GM12878 (cell line): ENCODE results near the gene CCDC71. TPM values are rescaled to one million over a fixed set of nuclear protein-coding genes. Genes with fewer than 3 reads are reported as not detected.
A peak's percentile ranks its signal among the peaks of the same experiment; 100 is the strongest.

ENCODE experiments used
- ATAC-seq: fragments of 200-7000 bp; cut with Tn5 transposase; 3 replicates; pipeline ENCODE4 v1.9.1; 2020; ENCODE audit warnings: mild to moderate bottlenecking, moderate library complexity
- Bru-seq: library from RNA; stranded (reverse); fragments of 400-500 nt; gene quantifications from one replicate; lab custom pipeline; 2021; lab: Mats Ljungman, UMichigan
- BruChase-seq, 2 experiments: library from RNA; stranded (reverse); fragments of 400-500 nt; gene quantifications; one replicate each; lab custom pipeline; 2021; lab: Mats Ljungman, UMichigan
- BruUV-seq: library from RNA; stranded (reverse); fragments of 400-500 nt; replicated peaks from 2 replicates; lab custom pipeline; 2021; lab: Mats Ljungman, UMichigan
- CTCF ChIA-PET: fragments of 300-600 bp; sonication (Branson Sonifier 250); formaldehyde crosslinking; extraction: SDS; loops from one replicate; lab custom pipeline; 2021; ENCODE audit warnings: inconsistent platforms; lab: Yijun Ruan, JAX
- POLR2A ChIA-PET: fragments of 350-600 bp; formaldehyde crosslinking; extraction: SDS; loops from one replicate; lab custom pipeline; 2021; ENCODE audit warnings: inconsistent platforms; lab: Charles Lee
- RAD21 ChIA-PET: fragments of 300-600 bp; sonication (Branson Sonifier 250); formaldehyde crosslinking; loops from one replicate; lab custom pipeline; 2023; ENCODE audit warnings: antibody characterized with exemption; ENCODE audit not compliant: unreplicated experiment; lab: Charles Lee
- SMC1A ChIA-PET: fragments of 300-600 bp; sonication (Branson Sonifier 250); formaldehyde crosslinking; loops from one replicate; lab custom pipeline; 2023; ENCODE audit not compliant: unreplicated experiment, uncharacterized antibody; lab: Charles Lee
- DNase-seq: peaks from one replicate; pipeline ENCODE4 v3.0.0-alpha.2; 2011; ENCODE audit warnings: low read depth, low spot score
- FAIRE-seq: peaks from 3 replicates; lab custom pipeline; 2011; peaks lifted over from hg19 to GRCh38; lab: Jason Lieb, UNC
- H2AFZ ChIP-seq: 2 replicates; pipeline ENCODE4 v1.6.0; 2011; ENCODE audit warnings: low read depth, low read length, control low read depth; ENCODE audit not compliant: control insufficient read depth
- H3K27ac ChIP-seq: 2 replicates; pipeline ENCODE4 v1.5.1; 2011; ENCODE audit warnings: control low read depth; ENCODE audit not compliant: control insufficient read depth, insufficient read depth
- H3K27me3 ChIP-seq, 2 experiments: replicated peaks in 1 of 2; 2 replicates each; pipeline versions ENCODE4 v1.6.0 to v1.6.1; 2011; ENCODE audit warnings: low read length in 1 of 2; ENCODE audit not compliant: control insufficient read depth in 2 of 2, insufficient read depth in 2 of 2
- H3K36me3 ChIP-seq, 2 experiments: 2 replicates each; pipeline ENCODE4 v1.5.1; 2011; ENCODE audit warnings: low read length in 1 of 2; ENCODE audit not compliant: control insufficient read depth in 2 of 2, insufficient read depth in 2 of 2
- H3K4me1 ChIP-seq: 2 replicates; pipeline ENCODE4 v1.6.1; 2011; ENCODE audit warnings: mild to moderate bottlenecking, low read length, moderate library complexity, mixed read lengths; ENCODE audit not compliant: control insufficient read depth, insufficient read depth
- H3K4me2 ChIP-seq: 2 replicates; pipeline ENCODE4 v1.6.0; 2011; ENCODE audit warnings: control low read depth; ENCODE audit not compliant: control insufficient read depth, insufficient read depth
- H3K4me3 ChIP-seq: fragments of 200-600 bp; sonication (generic); 2 replicates; pipeline ENCODE4 v1.5.1; 2016
- H3K79me2 ChIP-seq: 2 replicates; pipeline ENCODE4 v1.6.0; 2011; ENCODE audit warnings: low read length; ENCODE audit not compliant: control insufficient read depth, insufficient read depth
- H3K9ac ChIP-seq: 2 replicates; pipeline ENCODE4 v1.8.0; 2011; ENCODE audit warnings: low read length, control low read depth, mixed read lengths; ENCODE audit not compliant: control insufficient read depth, insufficient read depth
- H3K9me3 ChIP-seq: replicated peaks from 3 replicates; pipeline ENCODE4 v1.5.1; 2011; ENCODE audit warnings: mild to moderate bottlenecking, low read length; ENCODE audit not compliant: control insufficient read depth, insufficient read depth
- H4K20me1 ChIP-seq: 2 replicates; pipeline ENCODE4 v1.6.0; 2011; ENCODE audit not compliant: control insufficient read depth, insufficient read depth
- ASH2L ChIP-seq: fragments of 300-600, 200-600 bp; sonication (generic); IDR thresholded peaks from 2 replicates; pipeline ENCODE4 v1.6.1; 2017; ENCODE audit warnings: low read depth, mild to moderate bottlenecking, borderline replicate concordance
- CBX3 ChIP-seq: fragments of 200-600 bp; sonication (generic); IDR thresholded peaks from 2 replicates; pipeline ENCODE4 v1.6.1; 2016; ENCODE audit warnings: low read depth, borderline replicate concordance
- DPF2 ChIP-seq: fragments of 450-650 bp; IDR thresholded peaks from 2 replicates; pipeline ENCODE4 v1.6.1; 2017; ENCODE audit warnings: mild to moderate bottlenecking
- HCFC1 ChIP-seq: fragments of 150-350 bp; IDR thresholded peaks from 2 replicates; pipeline ENCODE4 v1.6.1; 2014; ENCODE audit warnings: low read length
- IRF4 ChIP-seq: IDR thresholded peaks from 2 replicates; pipeline ENCODE4 v1.6.1; 2011; ENCODE audit warnings: low read depth, low read length
- JUNB ChIP-seq: IDR thresholded peaks from 2 replicates; pipeline ENCODE4 v1.6.1; 2016; ENCODE audit warnings: antibody characterized with exemption, mild to moderate bottlenecking
- KAT2A ChIP-seq: conservative IDR thresholded peaks from 2 replicates; pipeline ENCODE4 v1.6.1; 2011; ENCODE audit warnings: low read depth, low read length; ENCODE audit not compliant: control insufficient read depth
- KLF5 ChIP-seq: fragments of 450-650 bp; IDR thresholded peaks from 2 replicates; pipeline ENCODE4 v1.6.1; 2014; ENCODE audit warnings: mild to moderate bottlenecking; ENCODE audit not compliant: partially characterized antibody
- MAX ChIP-seq: IDR thresholded peaks from 2 replicates; pipeline ENCODE4 v1.6.1; 2012; ENCODE audit warnings: low read depth, low read length, improper control_type of control experiment
- MTA2 ChIP-seq: fragments of 450-650 bp; IDR thresholded peaks from 2 replicates; pipeline ENCODE4 v1.6.1; 2016; ENCODE audit warnings: low read depth, mild to moderate bottlenecking, moderate library complexity
- NR2C1 ChIP-seq: fragments of 450-650 bp; IDR thresholded peaks from 2 replicates; pipeline ENCODE4 v1.6.1; 2017; ENCODE audit warnings: antibody characterized with exemption, mild to moderate bottlenecking, moderate library complexity
- NRF1 ChIP-seq: conservative IDR thresholded peaks from 2 replicates; pipeline ENCODE4 v1.6.1; 2011; ENCODE audit warnings: mild to moderate bottlenecking, low read depth, low read length, improper control_type of control experiment
- POLR2A ChIP-seq: IDR thresholded peaks from 2 replicates; pipeline ENCODE4 v1.6.1; 2011; ENCODE audit warnings: low read depth, mild to moderate bottlenecking, low read length
- POLR2AphosphoS5 ChIP-seq: IDR thresholded peaks from 2 replicates; pipeline ENCODE4 v1.6.1; 2011; ENCODE audit warnings: mild to moderate bottlenecking, low read length, inconsistent platforms
- SKIL ChIP-seq: fragments of 450-650 bp; IDR thresholded peaks from 2 replicates; pipeline ENCODE4 v1.6.1; 2017; ENCODE audit warnings: mild to moderate bottlenecking, low read depth, inconsistent platforms; ENCODE audit not compliant: poor library complexity, severe bottlenecking
- SMAD1 ChIP-seq: fragments of 450-650 bp; IDR thresholded peaks from 2 replicates; pipeline ENCODE4 v1.6.1; 2018; ENCODE audit warnings: mild to moderate bottlenecking, low read depth; ENCODE audit not compliant: partially characterized antibody
- TCF12 ChIP-seq: IDR thresholded peaks from 2 replicates; pipeline ENCODE4 v1.6.1; 2011; ENCODE audit warnings: low read depth, mild to moderate bottlenecking, low read length
- TCF7 ChIP-seq: IDR thresholded peaks from 2 replicates; pipeline ENCODE4 v1.6.1; 2014; ENCODE audit warnings: antibody characterized with exemption, borderline replicate concordance
- ZNF384 ChIP-seq: IDR thresholded peaks from 2 replicates; pipeline ENCODE4 v1.6.1; 2012; ENCODE audit warnings: low read depth, mild to moderate bottlenecking, low read length, improper control_type of control experiment, borderline replicate concordance
- WGBS: methylation state at CpG from one replicate; pipeline ENCODE4 v1.1.6; 2016; ENCODE audit warnings: low lambda C conversion rate; ENCODE audit not compliant: insufficient replicate concordance, insufficient coverage; ENCODE audit errors: missing lambda C conversion rate; 5-methylcytosine and 5-hydroxymethylcytosine counted together
- in situ Hi-C: fragments of 300-500 bp; cut with MboI; formaldehyde crosslinking; loops from 9 replicates; pipeline ENCODE4 v1.14.3; 2018; ENCODE audit warnings: mixed read lengths
- intact Hi-C: fragments of 100-400 bp; cut with micrococcal nuclease; formaldehyde crosslinking; loops from one replicate; pipeline ENCODE4 v1.14.2; 2022; ENCODE audit not compliant: unreplicated experiment
- long read RNA-seq, 2 experiments: library from polyadenylated mRNA; unstranded; transcript quantifications; one replicate each; pipeline ENCODE4 v2.0.0, GENCODE V29; 2019 to 2020
- polyA minus RNA-seq, 3 experiments: library from RNA; depleted of rRNA, polyadenylated mRNA; stranded (reverse); fragments of >200 nt; gene quantifications; 2 replicates each; pipeline ENCODE4 v1.2.3, GENCODE V29; 2011
- polyA plus RNA-seq, 11 experiments: library from polyadenylated mRNA; depleted of rRNA in 4 of 11; unstranded in 6 of 11; stranded (reverse) in 5 of 11; fragments of >200 nt; fragmentation: Nextera tagmentation in 4 of 11; fragmentation: Illumina TruSeq in 1 of 11; extraction: Ambion mirVana in 4 of 11; extraction: Trizol in 1 of 11; gene quantifications; 1 replicate in 1 of 11; 2 replicates in 10 of 11; pipeline versions ENCODE4 v1.2.1 to v1.2.3, GENCODE V29; 2011 to 2016; ENCODE audit warnings: inconsistent platforms in 2 of 11, missing spikeins in 2 of 11, low read depth in 1 of 11
- total RNA-seq, 4 experiments: library from RNA; depleted of rRNA in 3 of 4; stranded (reverse); fragments of >200 nt in 3 of 4; fragmentation: Illumina TruSeq in 1 of 4; extraction: Trizol in 1 of 4; gene quantifications; 2 replicates each; pipeline versions ENCODE4 v1.2.1 to v1.2.3, GENCODE V29; 2013 to 2021

CCDC71 gene
- total RNA-seq (2013; cell fraction: nucleolus; rRNA removed) = 51.7 and 62.8 TPM in 2 replicates
- total RNA-seq (2014; rRNA removed) (34.0 and 38.0 TPM in 2 replicates), total RNA-seq (2014; rRNA removed; fragmentation: Illumina TruSeq; extraction: Trizol) (19.9 and 21.8 TPM in 2 replicates), total RNA-seq (2021) (30.3 and 31.8 TPM in 2 replicates), polyA plus RNA-seq (2011; rRNA removed) (6.4 and 12.4 TPM in 2 replicates), polyA plus RNA-seq (2014; fragmentation: Illumina TruSeq; extraction: Trizol) (6.9 and 19.7 TPM in 2 replicates), polyA plus RNA-seq (2014; fragmentation: Nextera tagmentation; extraction: Ambion mirVana) (under 1 TPM; 0.20 to 0.24 TPM), polyA plus RNA-seq (2014; rRNA removed) (31.8 and 36.1 TPM in 2 replicates), polyA plus RNA-seq (2016; fragmentation: Nextera tagmentation; extraction: Ambion mirVana) (1 to 10 TPM; 1.0 to 1.7 TPM), polyA minus RNA-seq (2011; rRNA and poly(A)+ RNA removed) (34.0 and 50.8 TPM in 2 replicates), Bru-seq, nascent RNA (percentile 85 among the genes with signal in this experiment), BruChase-seq, experiment 1, labeled RNA remaining after a 6-hour chase (percentile 49 among the genes with signal in this experiment), BruChase-seq, experiment 2, labeled RNA remaining after a 2-hour chase (percentile 58 among the genes with signal in this experiment)
- polyA plus RNA-seq (2011; ENCODE audit: low read depth) = 8.9 TPM
- polyA plus RNA-seq (2011; cell fraction: cytosol; rRNA removed) = 21.4 and 25.7 TPM in 2 replicates
- polyA plus RNA-seq (2011; cell fraction: nucleus; rRNA removed) = 16.0 and 17.1 TPM in 2 replicates
- polyA plus RNA-seq (2012) = 16.7 and 17.5 TPM in 2 replicates
- polyA minus RNA-seq (2011; cell fraction: cytosol; rRNA and poly(A)+ RNA removed) = 8.7 and 10.4 TPM in 2 replicates
- polyA minus RNA-seq (2011; cell fraction: nucleus; rRNA and poly(A)+ RNA removed) = 27.1 and 41.2 TPM in 2 replicates
- long read RNA-seq, experiment 1 = 0 reads
- long read RNA-seq, experiment 2 = 0 reads

- RAD21 ChIA-PET = no interaction called here
- DNase-seq (peak; percentile 20), ATAC-seq (peak; percentile 91), FAIRE-seq (no peak)
- peak within 1 kb of the TSS; percentile 84 for H3K4me3 ChIP-seq
- in situ Hi-C loops = loop anchor here (5.0 kb wide), 1 partner anchor 281 kb away; no protein-coding TSS in a partner anchor
- no peaks in the 10 kb centered on the region; the same call in 1 of the 2 replicates for H4K20me1 ChIP-seq
- CTCF ChIA-PET = interaction anchor here (1.3 kb wide), 1 partner anchor 174 kb away, joined by 4 read pairs; no protein-coding TSS in a partner anchor
- intact Hi-C loops = no loop called here
- SMC1A ChIA-PET = interaction anchor here (0.6 kb wide), 1 partner anchor 211 kb away, joined by 3 read pairs; no protein-coding TSS in a partner anchor
- H3K4me1 ChIP-seq = peaks cover 10% of the 10 kb centered on the region
- POLR2A ChIA-PET = no interaction called here
- peak within 1 kb of the TSS; percentile 91 for H3K9ac ChIP-seq
- peak within 1 kb of the TSS; percentile 93 for H2AFZ ChIP-seq
- peak within 1 kb of the TSS; percentile 97 for H3K4me2 ChIP-seq
- H3K27me3 ChIP-seq = no peaks in the 10 kb centered on the region
- peaks cover 24% of the 10 kb centered on the region for H3K79me2 ChIP-seq
- H3K36me3 ChIP-seq = peaks cover 6 to 9% of the 10 kb centered on the region in 2 experiments; a peak in 3 of 4 replicates
- WGBS = 22% methylated on average over 31 of the region's 69 CpGs
- peaks cover 2% of the 10 kb centered on the region; the same call in 2 of the 3 replicates for H3K9me3 ChIP-seq
- BruUV-seq = no TSS peak
- H3K27ac ChIP-seq = peak within 1 kb of the TSS; percentile 65
- TF ChIP-seq HCFC1 (peak; percentile 72), JUNB (no peak), CBX3 (no peak), IRF4 (no peak), NR2C1 (peak; percentile 99), KLF5 (peak; percentile 85), MAX (no peak), MTA2 (peak; percentile 91), NRF1 (0 out of 2 replicates have a peak, but pooled peaks have one; percentile 21), ZNF384 (no peak), POLR2A (peak; percentile 89), POLR2AphosphoS5 (peak; percentile 77; the same call in 1 of the 2 replicates), DPF2 (peak; percentile 60; the same call in 1 of the 2 replicates), SKIL (no peak), TCF12 (no peak), ASH2L (no peak), KAT2A (no peak), SMAD1 (no peak), TCF7 (no peak)
Measured at GRCh38 chr3:49165771-49166751, at the start of gene CCDC71. Gene CCDC71, minus strand, starts transcription at chr3:49166331. Its CDS starts 2,123 bp downstream, at chr3:49164208.
